GM18861 (cell line): ENCODE data around the gene APBA3.

Source experiments
- ATAC-seq: cut with Tn5 transposase; IDR thresholded peaks from one replicate; pipeline ENCODE4 v1.9.1; 2021; ENCODE audit not compliant: unreplicated experiment

The APBA3 gene

DNA sequence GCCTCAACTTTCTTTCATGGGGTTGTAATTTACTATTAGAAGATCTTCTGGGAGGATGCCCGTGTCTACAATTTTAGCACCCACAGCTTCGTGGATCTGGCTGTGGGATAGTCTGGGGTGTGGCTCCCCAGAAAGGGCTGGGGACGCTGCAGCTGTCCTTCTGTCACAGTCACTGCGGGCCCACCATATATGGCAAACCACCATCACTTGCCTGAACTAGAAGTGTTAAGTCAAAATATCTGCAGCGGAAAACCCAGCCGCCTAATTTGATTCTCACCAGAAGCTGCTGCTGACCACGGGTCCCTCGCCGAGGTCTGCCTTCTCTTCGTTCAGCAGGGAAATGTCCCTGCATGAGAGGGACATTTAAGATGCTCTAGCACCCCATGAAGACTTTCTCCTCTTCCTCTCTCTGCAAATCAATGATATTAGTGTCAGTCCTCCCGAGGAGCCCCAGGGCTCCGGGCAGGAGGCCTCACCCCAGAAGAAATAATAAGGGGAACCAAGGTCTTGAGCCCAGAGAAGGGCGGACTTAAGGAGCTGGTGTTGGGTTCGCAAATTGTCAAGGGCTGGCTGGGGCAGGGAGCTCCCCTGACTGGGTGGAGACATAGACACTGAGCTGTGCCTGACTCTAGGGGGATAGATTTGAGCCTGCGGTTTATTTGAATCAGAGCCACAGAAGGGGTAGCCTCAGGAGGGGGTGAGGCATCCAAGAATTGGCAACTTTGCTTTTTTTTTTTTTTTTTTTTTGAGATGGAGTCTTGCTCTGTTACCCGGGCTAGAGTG lies 27.7 kb upstream of the APBA3 start:
- no peak for ATAC-seq

DNA sequence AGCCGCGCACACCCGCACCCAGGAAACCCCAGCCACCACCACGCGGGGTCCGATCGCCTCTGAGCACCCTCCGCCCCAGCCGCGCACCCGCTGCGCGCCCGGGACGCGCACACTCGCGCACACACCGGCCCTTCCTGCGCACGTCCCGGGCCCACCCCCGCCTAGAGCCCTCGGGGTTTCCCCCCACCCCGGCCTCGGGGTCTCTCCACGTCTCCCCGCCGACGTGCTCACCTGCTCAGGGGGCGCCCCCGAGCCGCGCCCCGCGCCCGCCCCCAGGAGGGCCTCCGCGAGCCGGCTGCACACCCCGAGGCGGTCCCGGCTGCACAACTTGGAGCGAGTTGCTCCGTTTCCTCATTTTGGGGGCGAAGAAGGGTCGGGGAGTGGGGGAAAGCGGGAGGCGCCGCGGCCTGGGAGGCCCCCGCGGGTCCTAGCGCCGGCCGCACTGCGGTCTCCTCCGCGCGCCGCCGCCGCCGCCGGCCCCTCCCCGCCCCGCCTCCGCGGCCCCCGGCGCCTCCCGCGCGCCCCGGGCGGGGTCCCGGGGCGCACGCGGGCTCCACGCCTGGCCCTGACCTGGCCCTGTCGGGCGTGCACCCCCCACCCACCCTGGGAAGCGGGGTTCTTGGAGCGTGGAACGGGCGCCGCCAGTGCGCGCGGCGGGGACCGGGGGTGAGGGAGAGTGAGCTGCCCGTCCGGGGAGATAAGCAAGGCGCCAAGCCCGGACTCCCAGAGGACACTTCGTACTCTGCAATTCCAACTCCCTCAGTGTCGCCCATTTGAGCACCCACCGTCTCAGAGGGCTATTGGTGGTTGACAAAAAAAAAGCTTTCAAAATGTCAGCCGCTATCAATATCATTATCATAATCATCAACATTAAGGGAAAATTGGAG lies 24.7 kb upstream of the APBA3 start, which contains the start of gene MATK:
MATK (minus strand) TSS at position 444 of the 887 bp plus-strand sequence. CDS start 1,246 bp downstream, outside the sequence.
- no peak for ATAC-seq

DNA sequence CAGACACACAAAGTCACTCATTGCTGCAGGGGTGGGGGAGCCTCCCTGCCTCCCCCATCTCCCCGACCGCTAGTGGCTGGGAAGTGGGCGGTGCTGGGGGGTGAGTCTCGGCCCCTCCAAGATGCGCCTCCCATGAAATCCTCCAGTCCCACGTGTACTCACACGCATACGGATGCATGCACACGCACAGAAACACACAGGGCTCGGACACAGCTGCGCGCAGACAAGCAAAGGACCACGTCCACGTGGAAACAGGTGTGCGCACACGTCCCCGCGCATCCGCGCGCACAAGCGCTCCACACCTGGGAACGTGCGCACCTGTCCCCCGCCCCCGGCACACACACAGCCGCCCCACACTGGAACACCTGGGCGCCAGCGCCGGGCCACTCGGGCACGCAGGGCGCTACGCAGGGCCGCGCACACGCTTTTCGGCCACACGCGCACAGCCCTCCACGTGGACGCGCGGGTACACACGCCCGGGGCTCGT lies 24.0 kb upstream of the APBA3 start:
- no peak for ATAC-seq

DNA sequence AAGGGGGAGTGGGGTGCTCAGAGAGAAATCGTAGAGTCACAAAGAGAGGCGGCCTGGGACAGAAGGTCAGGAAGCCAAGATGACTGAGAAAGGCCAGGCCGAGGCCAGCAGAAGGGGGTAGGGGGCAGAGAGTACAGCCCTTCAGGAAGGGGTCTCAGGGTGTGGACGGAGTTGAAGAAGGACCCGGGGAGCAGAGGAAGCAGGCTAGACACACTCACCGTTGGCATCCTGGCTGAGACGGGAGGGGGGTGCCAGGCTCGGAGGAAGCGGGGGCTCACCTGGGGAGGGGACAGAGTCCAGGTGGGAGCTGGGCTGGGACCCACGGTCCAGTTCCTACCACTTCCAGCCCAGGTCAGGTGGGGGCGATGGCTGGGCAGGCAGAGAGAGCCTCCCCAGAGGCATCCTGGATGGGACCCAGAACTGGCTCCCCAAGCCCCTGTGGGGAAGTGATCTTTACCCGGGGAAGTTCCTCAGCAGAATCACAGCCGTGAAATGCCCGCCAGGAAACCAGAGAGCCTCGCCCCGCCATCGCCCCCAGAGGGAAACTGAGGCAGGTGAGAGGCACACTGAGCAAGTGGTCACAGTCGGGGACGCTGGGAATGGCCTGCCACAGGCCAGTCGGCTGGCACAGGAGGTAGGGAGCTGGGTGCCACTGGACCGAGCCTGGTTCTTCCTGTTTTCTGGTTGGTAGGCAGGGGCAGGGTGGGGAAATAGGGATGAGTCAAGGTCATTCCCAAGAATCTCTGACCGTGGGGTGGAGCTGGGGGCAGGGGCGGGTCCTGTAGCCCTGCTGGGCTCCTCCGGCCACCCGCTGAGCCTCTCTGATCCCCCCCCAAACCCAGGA lies 23.3 kb upstream of the APBA3 start:
- ATAC-seq = no peak

DNA sequence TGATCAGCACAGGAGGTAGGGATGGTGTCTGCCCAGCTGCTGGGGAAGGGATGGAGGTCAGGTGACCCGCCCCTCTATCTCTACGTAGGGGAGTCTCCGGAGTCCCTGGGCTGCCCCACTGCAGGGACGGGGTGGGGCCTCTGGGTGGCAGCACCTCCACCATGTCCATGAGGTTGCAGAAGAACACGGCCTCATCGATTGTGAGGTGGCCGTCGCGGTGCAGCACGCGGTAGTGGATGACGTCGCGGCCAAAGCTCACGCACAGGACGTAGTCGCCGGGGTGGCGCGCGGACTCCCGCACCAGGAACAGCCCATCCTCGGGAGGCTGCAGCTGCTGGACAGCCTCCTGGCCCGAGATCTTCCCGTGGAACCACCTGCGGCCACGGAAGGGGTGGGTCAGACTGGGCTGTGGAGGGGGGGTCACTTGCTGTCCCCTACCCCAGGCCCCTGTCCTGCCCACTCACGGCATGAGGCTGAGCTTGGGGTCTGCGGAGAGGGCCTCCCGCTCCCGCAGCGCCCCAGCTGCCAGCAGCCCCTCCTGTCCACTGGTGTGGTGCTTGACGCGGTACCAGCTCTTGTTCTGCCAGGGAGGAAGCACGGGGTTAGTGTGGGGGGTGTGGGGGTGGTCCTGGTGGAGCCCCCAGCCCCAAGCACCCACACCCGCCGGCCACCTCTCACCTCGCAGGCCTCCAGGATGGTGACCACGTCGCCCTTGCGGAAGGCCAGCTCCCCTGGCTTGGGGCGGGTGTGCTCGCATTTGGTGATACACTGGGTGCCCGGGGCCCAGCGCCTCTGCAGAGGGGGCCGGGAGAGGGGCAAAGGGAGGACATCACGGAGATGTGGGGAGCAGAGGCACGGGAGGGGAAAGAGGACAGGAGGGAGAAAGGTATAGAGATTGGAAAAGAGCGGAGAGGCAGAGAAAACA lies 22.4 kb upstream of the APBA3 start:
- ATAC-seq = no peak

DNA sequence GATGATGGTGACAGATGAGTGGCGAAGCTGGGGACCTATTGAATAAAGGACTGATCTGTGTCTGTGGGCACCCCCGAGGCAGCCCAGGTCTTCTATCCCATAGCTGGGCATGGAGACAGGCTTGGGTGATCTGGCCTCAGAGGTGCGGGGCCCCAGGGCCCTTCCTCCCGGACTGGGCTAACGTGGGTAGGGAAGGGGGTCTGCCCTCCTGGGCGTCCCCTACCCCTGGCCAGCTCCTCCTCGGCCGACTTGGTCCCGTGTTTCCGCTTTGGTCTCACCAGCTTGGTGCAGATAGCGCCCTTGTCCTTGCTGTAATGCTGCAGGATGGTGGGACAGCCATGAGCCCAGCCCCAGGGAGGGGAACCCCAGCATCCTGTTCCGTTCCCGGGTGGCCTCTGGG lies 21.4 kb upstream of the APBA3 start:
- no peak for ATAC-seq

DNA sequence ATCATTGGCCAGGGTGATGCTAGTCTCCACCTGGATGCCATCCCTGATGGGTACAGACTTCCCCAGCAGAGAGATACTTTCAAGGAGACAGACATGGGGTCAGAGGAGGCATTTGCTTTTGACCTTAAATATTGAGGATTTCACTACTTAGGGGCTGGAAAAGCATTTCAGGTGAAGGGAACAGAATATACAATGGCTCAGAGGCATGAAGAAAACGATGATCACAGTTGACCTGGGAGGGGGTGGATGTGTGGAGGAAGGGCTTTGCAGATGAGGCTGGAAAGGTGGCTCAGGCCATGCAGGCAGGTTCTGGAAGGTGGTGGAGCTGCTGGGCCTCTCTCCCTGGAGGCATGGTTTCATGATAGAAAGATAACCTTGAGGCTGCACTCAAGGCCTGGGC lies 20.8 kb upstream of the APBA3 start:
- no peak for ATAC-seq

DNA sequence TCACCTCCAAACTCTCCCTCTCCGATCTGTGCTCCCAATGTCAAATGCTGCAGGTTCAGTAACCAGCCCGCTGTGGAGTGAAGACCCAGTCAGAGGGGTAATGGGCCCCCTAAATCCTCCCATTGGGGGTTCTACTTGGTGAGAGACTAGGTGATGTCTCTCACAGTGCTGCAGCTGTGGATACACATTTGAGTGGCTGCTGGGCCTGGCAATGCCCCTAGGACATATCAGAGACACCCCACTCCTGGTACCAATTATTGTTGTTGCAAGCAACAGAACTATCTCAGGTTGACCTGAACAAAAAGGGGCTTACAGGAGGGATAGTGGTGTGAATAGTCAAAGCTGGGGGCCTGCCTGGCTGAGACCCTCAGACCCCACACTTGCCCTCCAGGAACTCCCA lies 20.1 kb upstream of the APBA3 start:
- ATAC-seq = no peak

DNA sequence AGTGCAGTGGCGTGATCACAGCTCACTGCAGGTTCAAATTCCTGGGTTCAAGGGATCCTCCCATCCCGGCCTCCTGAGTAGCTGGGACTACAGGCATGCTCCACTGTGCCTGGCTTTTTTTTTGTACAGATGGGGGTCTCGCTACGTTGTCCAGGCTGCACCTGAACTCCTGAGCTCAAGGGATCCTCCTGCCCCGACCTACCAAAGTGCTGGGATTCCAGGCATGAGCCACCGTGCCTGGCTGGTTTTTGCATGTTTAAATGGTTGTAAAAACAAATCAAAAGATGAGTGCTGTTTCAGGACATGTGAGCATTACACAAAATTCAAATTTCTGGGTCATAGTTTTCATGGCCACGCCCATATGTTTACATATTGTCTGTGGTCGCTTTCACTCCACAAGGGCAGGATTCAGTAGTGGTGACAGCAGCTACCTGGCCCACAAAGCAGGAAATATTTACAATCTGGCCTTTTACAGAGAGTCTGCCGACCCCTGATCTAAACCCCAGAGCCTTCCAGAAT lies 19.4 kb upstream of the APBA3 start:
- ATAC-seq = no peak

DNA sequence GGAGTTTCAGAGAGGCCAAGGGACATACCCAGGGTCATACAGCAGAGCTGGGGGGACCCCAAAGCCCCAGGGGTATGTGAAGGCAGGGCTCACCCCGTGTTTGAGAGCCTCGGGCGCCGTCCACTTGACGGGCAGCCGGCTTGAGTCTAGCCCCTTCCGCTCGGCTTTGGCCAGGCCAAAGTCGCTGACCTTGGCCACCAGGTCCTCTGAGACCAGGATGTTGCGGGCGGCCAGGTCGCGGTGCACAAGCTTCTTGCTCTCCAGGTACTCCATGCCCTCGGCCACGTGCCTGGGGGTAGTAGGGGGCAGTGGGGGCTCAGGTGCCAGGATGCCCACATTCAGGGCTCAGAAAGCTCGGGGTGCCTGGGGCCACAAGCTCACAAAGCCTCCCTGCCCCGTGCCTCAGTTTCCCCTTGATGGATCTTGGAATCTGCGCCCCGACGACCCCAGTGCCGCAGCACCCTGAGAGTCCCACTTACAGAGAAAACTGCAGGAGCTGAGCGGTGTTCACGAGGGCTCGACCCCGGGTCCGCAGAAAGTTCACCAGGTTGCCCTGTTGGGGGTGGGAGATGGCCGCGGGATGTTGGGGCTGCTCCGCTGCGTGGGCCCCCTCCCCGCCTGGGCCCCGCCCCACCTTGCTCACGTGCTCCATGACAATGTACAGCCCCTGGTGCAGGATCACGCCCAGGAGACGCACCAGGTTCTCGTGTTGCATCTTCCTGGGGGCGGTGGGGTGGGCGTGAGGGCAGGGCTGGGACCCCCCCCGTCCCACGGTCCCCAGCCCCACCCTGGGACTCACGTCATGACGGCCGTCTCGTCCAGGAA lies 17.6 kb upstream of the APBA3 start:
- no peak for ATAC-seq

DNA sequence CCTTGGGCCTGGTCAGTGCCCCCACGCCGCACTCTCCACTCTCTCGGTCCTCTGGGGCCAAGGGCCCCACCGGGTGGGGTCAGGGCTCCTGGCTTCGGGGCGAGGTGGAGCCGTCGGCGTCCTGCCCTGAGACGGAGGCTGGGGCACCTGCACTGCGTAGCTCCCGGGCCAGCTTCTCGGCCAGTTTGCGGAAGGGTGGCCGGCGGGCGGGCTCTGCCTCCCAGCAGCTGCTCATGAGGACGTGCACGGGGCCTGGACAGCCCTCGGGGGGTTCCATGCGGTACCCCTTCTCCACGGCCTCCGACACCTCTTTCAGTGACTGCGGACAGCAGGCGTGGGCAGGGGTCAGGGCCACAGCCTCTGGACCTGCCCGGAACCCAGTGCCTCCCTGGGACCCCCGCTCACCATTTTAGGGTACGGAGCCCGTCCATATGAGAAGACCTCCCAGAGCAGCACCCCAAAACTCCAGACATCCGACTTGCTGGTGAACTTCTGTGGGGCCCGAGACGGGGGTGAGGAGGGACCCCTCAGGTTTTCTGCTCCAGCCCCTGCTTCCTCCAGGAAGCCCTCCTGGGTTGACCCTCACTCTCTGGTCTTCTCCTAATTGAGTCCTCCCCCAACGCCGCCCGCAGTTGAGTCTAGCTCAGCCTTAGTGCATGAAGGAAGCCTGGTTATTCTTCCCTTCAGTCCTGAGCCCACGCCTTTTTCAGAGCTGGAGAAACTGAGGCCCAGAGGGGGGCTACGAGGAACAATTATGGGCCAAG lies 16.8 kb upstream of the APBA3 start:
- no peak for ATAC-seq

DNA sequence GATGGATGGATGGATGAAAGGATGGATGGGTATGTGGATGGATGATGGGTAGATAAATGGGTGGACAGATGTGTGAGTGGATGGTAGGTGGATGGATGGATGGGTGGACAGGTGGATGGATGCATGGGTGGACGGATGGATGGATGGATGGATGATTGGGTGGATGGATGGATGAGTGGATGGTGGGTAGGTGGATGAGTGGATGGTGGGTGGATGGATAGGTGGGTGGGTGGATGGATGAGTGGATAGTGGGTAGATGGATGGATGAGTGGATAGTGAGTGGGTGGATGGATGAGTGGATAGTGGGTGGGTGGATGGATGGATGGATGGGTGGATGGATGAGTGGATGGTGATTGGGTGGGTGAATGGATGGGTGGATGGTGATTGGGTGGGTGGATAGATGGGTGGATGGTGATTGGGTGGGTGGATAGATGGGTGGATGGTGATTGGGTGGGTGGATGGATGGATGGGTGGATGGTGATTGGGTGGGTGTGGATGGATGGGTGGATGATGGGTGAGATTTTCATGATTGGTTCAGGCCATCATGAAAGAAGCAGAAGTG lies 15.1 kb upstream of the APBA3 start:
- no peak for ATAC-seq

DNA sequence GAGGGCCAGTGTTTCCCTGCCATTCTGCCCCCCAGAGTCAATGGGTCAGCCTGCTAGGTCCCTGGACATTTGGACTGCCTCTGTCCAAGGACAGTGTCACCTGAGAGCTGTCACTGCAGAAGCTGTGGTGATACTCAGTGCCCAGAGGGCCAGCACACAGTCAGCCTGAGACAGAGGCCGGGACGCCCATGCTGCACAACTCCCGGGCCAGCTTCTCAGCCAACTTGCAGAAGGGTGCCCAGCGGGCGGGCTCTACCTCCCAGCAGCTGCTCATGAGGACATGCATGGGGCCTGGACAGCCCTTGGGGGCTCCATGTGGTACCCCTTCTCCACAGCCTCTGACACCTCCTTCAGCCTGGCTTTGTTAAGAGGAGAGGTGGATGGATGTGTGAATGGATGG lies 14.3 kb upstream of the APBA3 start:
- no peak for ATAC-seq

DNA sequence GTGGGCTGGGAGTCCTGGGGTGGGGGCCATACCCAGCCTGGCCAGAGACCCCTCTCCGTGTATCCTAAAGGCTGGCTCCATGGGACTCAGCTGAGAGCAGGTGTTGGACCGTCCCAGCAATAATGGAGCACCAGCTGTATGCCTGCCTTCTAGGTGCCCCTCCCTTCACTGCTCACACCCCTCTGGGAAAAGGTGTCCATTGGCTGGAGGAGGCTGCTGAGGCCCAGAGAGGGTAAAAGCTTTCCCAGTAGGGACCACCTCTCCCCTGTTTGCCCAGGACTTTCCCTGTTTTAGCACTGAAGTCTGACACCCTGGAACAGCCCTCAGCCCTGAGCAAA lies 13.9 kb upstream of the APBA3 start:
- no peak for ATAC-seq

DNA sequence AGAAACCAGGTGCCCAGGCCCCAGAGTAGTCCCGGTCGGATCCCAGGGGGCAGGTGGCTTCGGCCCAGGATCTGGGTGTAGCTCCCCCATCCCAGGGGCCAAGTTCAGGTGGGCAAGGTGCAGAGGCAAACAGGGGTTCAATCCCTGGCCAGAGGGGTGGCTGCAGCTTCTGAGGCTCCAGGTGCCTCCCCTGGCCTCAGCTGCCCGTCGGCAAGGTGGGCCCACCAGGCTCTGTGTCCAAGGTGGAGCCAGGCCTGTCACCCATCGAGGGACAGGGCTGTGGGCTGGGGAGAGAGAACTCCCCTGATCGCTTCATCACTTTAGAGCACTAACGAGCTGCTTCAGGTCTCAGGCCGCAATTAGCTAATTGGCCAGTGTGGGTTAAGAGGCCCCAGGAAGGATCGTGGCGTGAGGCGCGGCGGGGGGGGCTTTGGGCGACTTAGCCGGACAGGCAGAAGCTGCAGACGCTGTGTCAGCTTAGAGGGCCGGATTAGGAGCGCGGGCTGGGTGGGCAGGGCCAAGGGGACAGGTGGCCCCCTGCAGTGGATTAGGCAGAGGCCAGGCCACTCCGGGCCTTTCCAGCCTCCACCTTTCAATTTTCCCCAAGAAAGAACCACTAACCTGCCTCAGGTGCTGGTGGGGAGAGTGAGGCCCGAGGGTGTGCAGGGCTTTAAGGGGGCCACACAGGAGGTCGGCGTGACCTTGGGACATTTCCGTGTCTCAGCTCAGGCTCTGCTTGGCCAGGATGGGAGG lies 13.3 kb upstream of the APBA3 start:
- no peak for ATAC-seq

DNA sequence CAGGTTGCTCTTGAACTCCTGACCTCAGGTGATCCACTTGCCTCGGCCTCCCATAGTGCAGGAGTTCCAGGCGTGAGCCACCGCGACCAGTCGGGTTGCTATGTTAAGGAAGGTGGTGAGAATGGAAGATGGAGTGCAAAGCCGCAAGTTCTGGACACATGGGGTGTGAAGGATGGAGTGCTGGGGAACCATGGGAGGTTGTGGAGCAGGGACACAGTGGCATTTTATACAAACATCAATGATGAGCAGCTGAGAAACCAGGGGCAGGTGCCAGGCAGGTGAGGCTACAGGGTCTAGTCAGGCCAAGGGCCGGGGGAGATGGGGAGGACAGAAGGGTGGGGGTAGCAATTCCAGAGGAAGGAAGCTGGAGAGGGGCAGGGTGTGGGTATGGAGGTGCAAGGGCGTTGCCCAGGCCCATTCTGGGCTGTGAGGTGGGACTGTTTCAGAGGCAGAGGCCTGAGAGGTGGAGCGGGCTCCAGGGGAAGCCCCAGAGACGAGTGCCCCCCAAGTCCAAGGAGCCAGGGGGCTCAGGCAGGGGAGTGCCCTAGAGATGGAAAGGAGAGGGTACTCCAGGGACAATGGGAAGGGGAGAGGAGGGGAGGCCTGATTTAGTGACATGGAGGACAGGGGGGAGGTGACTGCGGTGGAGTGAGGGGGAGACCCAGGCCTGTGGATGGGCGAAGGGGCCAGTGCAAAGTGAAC lies 12.5 kb upstream of the APBA3 start:
- ATAC-seq = no peak
